Colon (tissue), 2 donors: ENCODE data around the gene TPO.
"Not testable (repeated sequence)": the region's sequence is repeated elsewhere in the genome, so short reads cannot be mapped to it uniquely, and the experiment has no call there.

Experiments used
- FAIRE-seq: peaks from 2 replicates; lab custom pipeline; 2012; peaks lifted over from hg19 to GRCh38; lab: Jason Lieb, UNC
- donor health status: control.
- donor health status: control.

The TPO gene

GRCh38 chr2:1502891-1503304, 89.6 kb downstream of the TPO start:
- no peak for FAIRE-seq

- FAIRE-seq: no peak
These were observed 90.4 kb downstream of the TPO start for GRCh38 chr2:1503471-1504310.

GRCh38 chr2:1504311-1504750, 91.1 kb downstream of the TPO start:
- FAIRE-seq: no peak

DNA sequence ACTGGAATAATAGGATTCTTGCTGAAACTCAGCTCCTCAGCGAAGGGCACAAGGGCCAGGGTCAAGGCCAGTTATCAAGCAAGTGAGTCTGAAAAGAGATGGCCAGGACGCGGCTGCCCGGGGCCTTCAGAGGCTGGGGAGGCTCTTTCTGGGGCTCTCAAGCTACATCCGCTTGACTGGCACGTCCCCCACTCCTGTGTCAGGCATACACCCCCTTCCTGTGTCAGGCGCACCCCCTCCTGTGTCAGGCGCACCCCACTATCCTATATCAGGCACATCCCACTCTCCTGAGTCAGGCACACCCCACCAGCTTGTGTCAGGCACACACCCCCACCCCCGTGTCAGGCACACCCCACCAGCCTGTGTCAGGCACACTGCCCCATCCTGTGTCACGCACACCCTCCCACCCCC, 91.8 kb downstream of the TPO start:
- FAIRE-seq: no peak

GRCh38 chr2:1509271-1510065, 96.2 kb downstream of the TPO start:
- no peak for FAIRE-seq

GRCh38 chr2:1510176-1510575, 96.9 kb downstream of the TPO start:
- no peak for FAIRE-seq

DNA sequence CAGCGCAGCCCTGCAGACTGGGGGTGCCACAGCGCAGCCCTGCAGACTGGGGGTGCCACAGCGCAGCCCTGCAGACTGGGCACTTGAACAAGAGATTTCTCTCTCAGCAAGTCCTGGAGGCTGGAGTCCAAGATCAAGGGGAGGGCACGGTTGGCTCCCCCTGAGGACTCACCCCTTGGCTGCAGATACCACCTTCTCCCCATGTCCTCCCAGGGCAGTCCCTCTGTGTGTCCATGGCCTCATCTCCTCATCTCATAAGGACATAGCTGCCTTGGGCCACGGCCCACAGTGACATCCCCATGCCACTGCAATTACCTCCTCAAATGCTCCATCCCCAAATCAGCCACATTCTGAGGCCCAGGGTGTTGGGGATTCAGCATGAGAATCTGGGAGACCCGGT, 98.2 kb downstream of the TPO start:
- FAIRE-seq: no peak

GRCh38 chr2:1512321-1513289, 99.3 kb downstream of the TPO start:
- no peak for FAIRE-seq

GRCh38 chr2:1514391-1515072, 101.3 kb downstream of the TPO start:
- FAIRE-seq: no peak

GRCh38 chr2:1515073-1515430, 101.8 kb downstream of the TPO start:
- no peak for FAIRE-seq

DNA sequence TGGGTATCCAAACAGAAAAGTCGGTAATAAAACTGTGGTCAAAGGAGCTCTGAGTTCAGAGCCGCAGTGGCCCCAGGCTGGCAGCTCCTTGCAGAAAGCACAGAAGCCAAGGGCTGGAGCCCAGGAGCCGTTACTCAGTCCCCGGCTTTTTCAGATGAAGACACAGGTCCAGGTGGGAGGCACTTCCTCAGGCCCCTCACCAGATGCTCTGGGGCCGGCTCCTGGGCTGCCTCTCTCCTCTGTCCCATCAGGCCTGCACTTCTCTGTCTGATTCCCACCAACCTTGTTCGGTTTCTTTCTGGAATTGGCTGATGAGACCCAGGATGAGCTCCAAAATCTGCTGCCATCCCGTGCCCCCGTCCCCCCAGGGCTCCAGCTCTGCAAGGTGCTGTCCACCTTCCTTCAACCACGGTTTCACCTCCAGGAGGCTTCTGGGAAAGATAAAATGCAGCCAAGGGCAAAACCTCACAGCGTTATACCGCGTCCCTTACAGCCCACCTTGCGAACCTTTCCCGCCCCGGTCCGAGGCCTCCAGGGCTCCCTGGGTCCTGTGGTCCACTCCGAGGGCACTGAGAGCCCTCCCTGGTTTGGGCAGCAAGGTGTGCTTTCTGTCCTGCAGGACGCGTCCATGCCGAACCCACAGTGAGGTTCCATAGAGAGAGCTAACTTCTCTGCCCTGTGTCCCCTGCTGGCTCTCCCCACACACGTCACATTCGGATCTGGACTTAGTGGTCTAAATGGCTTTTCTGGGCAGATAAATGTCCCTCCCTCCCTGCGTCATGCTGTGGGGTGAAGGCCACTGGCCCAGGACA, 102.9 kb downstream of the TPO start:
- FAIRE-seq: no peak

DNA sequence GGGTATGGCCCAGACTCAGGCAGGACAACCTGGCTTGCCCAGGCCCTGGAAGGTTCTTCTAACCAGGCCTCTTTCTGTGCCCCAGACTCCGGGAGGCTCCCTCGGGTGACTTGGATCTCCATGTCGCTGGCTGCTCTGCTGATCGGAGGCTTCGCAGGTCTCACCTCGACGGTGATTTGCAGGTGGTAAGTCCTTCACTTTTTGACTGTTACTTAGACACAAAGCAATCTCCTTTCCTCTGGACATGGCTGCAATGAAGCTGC, 103.5 kb downstream of the TPO start:
- FAIRE-seq: no peak

DNA sequence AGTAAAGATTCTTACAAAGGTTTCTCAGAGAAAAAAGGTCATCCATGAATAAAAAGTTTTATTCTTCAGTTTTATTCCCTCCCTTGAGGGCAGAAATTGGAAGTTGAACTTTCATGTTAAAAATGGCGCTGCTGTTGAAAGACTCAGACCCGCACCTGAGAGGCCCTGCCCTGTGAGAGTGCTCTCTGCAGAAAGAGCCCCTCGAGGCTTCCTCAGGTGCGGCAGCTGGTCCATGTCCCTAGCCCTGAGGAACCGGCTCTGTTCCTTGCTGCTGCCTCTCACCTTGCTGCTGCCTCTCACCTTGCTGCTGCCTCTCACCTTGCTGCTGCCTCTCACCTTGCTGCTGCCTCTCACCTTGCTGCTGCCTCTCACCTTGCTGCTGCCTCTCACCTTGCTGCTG, 104.0 kb downstream of the TPO start:
- FAIRE-seq: not testable (repeated sequence)

GRCh38 chr2:1517786-1518185, 104.5 kb downstream of the TPO start:
- no peak for FAIRE-seq

DNA sequence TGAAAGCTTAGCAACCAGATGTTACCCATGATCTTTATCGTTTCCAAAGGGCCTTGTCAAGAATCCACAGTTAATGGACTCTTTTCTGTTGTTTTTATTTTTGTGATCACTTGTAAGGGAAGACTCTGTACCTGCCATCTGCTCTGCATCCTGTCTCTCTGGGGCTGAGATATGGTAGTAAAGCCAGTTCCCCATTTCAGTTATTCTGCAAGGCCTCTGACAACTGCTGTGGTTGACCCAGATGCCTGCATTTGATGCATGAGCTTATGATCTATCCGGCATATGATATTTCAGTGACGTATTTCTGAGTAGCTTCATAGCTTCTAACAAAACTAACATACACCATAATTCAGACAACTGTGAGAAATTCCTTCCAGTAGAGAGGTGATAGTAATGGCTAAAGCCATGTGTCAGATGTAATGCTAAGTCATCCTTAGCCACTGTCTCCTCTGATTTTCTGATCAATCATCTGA, 105.1 kb downstream of the TPO start:
- FAIRE-seq: no peak

DNA sequence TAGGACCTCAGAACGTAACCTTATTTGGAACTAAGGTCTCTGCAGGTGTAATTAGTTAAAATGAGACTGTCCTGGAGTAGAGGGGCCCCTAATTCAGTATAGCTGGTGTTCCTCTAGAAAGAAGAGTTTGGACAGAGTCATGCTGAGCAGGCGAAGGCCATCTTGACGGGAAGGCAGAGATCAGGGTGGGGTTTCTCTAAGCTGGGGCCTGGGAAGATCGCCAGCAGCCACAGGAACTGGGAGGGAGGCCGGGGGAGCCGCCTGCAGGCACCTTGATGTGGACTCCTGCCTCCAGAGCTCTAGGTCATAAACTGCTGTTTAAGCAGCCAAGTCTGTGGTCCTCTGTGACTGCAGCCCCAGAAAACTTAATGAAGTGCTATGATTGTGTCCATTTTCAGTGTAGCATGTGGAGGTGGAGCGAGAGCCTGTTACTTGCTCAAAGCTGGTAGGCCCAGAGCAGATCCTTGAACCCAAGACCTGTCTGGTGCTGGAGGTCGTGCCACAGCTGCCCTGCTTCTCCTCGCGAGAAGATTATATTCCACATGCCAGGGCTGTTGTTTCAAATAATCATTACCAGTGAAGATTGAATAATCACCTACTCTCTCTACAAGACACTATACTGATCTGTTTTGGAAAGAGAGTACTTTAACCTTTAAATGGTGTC, 105.7 kb downstream of the TPO start:
- FAIRE-seq: no peak

- FAIRE-seq: no peak
These were observed 108.1 kb downstream of the TPO start for GRCh38 chr2:1521191-1521877.

- no peak for FAIRE-seq
These were observed 108.9 kb downstream of the TPO start for GRCh38 chr2:1521878-1522830.
